Aorta (tissue), 5 donors: ENCODE data around the gene ARL3. TPM values are rescaled to one million over a fixed set of nuclear protein-coding genes. Genes with fewer than 3 reads are reported as not detected.
A peak's percentile ranks its signal among the peaks of the same experiment; 100 is the strongest.
"Not testable (repeated sequence)": the region's sequence is repeated elsewhere in the genome, so short reads cannot be mapped to it uniquely, and the experiment has no call there.

Experiments
- ATAC-seq: fragments of 200-7000 bp; cut with Tn5 transposase; one replicate; pipeline ENCODE4 v1.9.1; 2022; ENCODE audit warnings: moderate library complexity; ENCODE audit not compliant: low FRiP score
- DNase-seq, 2 donors: peaks; one replicate each; pipeline ENCODE4 v3.0.0-alpha.2; 2020
- H3K27ac ChIP-seq, 2 donors: one replicate each; pipeline ENCODE4 v1.5.1; 2013; ENCODE audit warnings: low read length in 2 of 2, mild to moderate bottlenecking in 2 of 2, moderate library complexity in 2 of 2, control low read depth in 1 of 2, inconsistent platforms in 1 of 2, low read depth in 1 of 2
- H3K27me3 ChIP-seq, 2 donors: one replicate each; pipeline ENCODE4 v1.6.1; 2013; ENCODE audit warnings: control low read depth in 1 of 2, low read length in 1 of 2, mild to moderate bottlenecking in 1 of 2, moderate library complexity in 1 of 2; ENCODE audit not compliant: insufficient read depth in 2 of 2, control insufficient read depth in 1 of 2
- H3K36me3 ChIP-seq, 2 donors: one replicate each; pipeline ENCODE4 v1.6.1; 2013; ENCODE audit warnings: control low read depth in 1 of 2, low read length in 1 of 2, mild to moderate bottlenecking in 1 of 2; ENCODE audit not compliant: insufficient read depth in 2 of 2, control insufficient read depth in 1 of 2
- H3K4me1 ChIP-seq, 2 donors: one replicate each; pipeline ENCODE4 v1.6.1; 2013; ENCODE audit warnings: low read length in 2 of 2, control low read depth in 1 of 2, mild to moderate bottlenecking in 1 of 2, moderate library complexity in 1 of 2; ENCODE audit not compliant: insufficient read depth in 2 of 2, control insufficient read depth in 1 of 2
- H3K4me3 ChIP-seq, 2 donors: one replicate each; pipeline ENCODE4 v1.5.1; 2013; ENCODE audit warnings: low read length in 2 of 2, control low read depth in 1 of 2, mild to moderate bottlenecking in 1 of 2
- H3K9me3 ChIP-seq: one replicate; pipeline ENCODE4 v1.6.1; 2013; ENCODE audit warnings: mild to moderate bottlenecking, low read length; ENCODE audit not compliant: control insufficient read depth
- WGBS, 2 donors: extraction: QIAGEN DNeasy Blood & Tissue Kit; methylation state at CpG; one replicate each; pipeline ENCODE4 v1.1.7; 2013; 5-methylcytosine and 5-hydroxymethylcytosine counted together
- intact Hi-C, 2 donors: fragments of 100-400 bp; cut with DNase I; formaldehyde crosslinking; loops; one replicate each; pipeline versions ENCODE4 v1.14.2 to v1.15.0; 2022
- polyA plus RNA-seq, 2 donors: library from polyadenylated mRNA; stranded (reverse); fragments of 200-250 nt; gene quantifications; one replicate each; pipeline ENCODE4 v1.2.3, GENCODE V29; 2013
- total RNA-seq, 2 donors: library from RNA; stranded (reverse); fragmentation: NEBNext Ultra II Directional; extraction: Animal tissue kit (Norgen Biotek cat#: 25700); gene quantifications; one replicate each; pipeline ENCODE4 v1.2.1, GENCODE V29; 2021
- donor health status: healthy with polysubstance abuse.
- donor health status: Bipolar disorder and iron deficiency.
- donor health status: DM: no; HTN: no; CAD: no.
- donor health status: DM: no; HTN: no; CAD: no.
- donor health status: DM: yes; HTN: yes; CAD: no.

The ARL3 gene
- total and polyA plus RNA-seq, 4 donors = 8.2 to 18.9 (median 13.0) TPM

DNA sequence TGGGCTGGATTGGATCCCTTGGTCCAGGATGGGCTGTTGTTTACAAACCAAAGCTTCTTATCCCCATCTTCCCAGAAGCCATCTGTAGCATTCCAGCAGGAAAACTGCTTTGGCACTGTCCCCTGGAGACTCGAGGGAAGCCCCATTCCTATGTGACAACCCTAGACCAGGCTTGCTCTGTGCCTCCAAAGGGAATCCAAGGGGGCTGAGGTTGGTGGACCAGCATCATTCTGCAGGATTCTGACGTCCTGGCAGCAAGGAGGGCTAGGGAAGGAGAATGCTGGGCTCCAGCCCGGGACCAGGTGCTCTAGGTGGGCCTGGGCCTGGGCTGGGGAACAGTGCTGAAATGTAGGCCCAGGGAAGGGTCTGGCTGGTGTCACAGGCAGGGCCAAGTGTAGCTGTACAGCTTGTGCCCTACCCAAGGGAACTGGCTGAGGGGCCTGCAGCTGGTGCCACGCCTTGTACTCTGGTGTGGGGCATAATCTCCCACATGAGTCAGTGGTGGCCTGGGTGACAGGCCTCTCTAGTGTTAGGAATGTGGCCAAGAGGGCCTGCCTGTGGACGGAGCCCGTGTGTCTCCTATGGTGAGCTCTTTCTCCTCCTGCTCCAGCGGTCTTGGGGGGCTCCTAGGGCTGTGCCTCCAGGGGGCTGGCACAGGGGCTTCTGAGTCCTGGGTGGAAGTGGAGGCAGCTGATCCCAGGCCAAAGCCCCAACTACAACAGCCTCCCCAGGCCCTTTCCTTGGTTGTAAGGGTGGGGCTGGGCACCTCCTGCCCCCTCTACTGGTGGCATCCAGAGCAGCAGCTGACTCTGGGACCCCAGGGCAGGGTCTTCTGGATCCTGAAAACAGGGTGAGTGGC, 44.8 kb downstream of the ARL3 start:
- no peaks in the 10 kb centered on the region for H3K36me3 ChIP-seq
- intact Hi-C loops = no loop called here
- 33 to 34% methylated on average over 6 to 7 of the region's 7 CpGs for WGBS, 2 donors
- H3K27me3 ChIP-seq = no peaks in the 10 kb centered on the region
- peak overlapping the region in 1 of 2 donors; percentile 18 for H3K27ac ChIP-seq
- peak; percentile 68 for ATAC-seq
- no peaks in the 10 kb centered on the region for H3K4me1 ChIP-seq
- H3K9me3 ChIP-seq = no peaks in the 10 kb centered on the region
- no peak overlapping the region for H3K4me3 ChIP-seq
- peak in 1 of 2 donors; percentile 83 for DNase-seq

DNA sequence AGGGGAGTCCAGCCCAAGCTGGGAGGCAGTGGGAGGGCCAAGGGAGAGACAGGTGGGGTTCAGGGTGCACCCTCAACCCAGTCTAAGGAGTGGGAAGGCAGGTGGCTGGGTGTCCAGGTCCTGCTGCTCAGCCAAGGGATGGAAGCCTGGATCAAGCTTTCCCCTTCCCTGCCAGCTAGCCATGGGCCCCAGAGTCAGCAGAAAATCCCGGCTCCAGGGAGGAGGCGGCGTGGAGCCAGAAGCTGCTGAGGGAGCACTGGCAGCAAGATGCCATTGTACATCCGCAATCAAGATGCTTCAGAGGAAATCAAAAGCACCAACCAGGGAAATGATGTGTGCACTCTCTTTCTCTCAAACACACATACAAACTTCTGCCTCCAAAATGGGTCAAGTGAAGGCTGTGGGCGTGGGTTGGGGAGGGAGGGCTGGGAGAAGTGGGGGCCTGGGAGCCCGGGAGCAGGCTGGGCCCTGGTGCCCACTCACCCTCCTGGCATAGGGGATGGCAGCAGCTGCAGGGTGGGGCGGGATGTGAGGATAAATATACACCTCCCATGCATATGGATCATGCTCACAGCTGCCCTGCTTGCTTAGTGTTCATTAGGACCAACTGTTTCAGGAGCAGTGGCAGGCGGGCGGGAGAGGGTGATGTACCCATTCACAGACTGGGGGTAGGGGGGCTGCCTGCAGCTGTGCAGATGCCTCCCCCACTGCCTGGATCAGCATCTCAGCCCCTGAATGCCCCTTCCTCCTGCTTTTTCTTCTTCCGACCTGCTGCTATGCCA, 45.7 kb downstream of the ARL3 start:
- H3K4me3 ChIP-seq = no peak overlapping the region
- DNase-seq (peak in 1 of 2 donors; percentile 56), ATAC-seq (no peak)
- no peaks in the 10 kb centered on the region for H3K4me1 ChIP-seq
- no peaks in the 10 kb centered on the region for H3K36me3 ChIP-seq
- H3K27me3 ChIP-seq = no peaks in the 10 kb centered on the region
- peak overlapping the region in 1 of 2 donors; percentile 18 for H3K27ac ChIP-seq
- 77 to 85% methylated on average over 10 of the region's 10 CpGs for WGBS, 2 donors
- intact Hi-C loops = no loop called here
- H3K9me3 ChIP-seq = no peaks in the 10 kb centered on the region

GRCh38 chr10:102667411-102667810, 46.8 kb downstream of the ARL3 start:
- H3K27ac ChIP-seq, H3K27me3 ChIP-seq, H3K4me1 ChIP-seq, H3K36me3 ChIP-seq, intact Hi-C loops, ATAC-seq, H3K4me3 ChIP-seq, H3K9me3 ChIP-seq: not testable (repeated sequence)
- DNase-seq = peak in 1 of 2 donors; percentile 30
- 93 to 94% methylated on average over 4 of the region's 4 CpGs for WGBS, 2 donors

DNA sequence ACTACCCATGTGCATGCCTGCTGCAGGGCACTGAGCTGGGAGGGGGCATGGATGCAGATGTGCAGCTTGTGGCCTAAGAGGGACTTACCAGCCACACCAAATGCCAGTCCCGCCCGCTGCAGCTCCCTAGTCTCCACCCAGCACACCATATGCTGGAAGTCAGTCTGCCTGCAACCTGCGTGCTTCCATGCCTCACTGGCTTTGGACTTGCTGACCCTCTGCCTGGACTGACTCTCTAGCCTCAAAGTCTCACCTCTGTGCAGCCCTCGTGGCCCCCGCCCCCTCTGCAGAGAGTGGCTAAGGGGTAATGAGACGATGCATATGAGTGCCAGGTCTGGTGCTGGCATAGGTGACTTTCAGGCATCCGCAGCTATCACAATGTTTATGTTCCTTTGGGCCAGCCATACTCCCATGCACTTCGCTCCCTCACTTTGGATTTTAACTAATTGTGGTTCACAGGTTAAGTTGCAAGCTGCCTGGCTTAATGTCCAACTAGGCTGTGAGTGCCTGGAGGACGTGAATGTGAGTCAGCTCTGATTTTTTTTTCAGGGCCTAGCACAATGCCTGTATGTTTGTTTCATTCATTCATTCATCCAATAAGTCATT, 48.2 kb downstream of the ARL3 start:
- H3K27ac ChIP-seq = no peak overlapping the region
- intact Hi-C loops = no loop called here
- no peaks in the 10 kb centered on the region for H3K27me3 ChIP-seq
- ATAC-seq (no peak), DNase-seq (peak in 1 of 2 donors; percentile 25)
- H3K9me3 ChIP-seq = no peaks in the 10 kb centered on the region
- H3K4me1 ChIP-seq = no peaks in the 10 kb centered on the region
- H3K36me3 ChIP-seq = no peaks in the 10 kb centered on the region
- H3K4me3 ChIP-seq = no peak overlapping the region
- 24 to 68% methylated on average over 9 of the region's 9 CpGs for WGBS, 2 donors

- no peak for DNase-seq
- WGBS, 2 donors = 78 to 80% methylated on average over 6 of the region's 6 CpGs
- Histone ChIP-seq H3K4me1 (no peaks in the 10 kb centered on the region), H3K27ac (no peak overlapping the region), H3K27me3 (no peaks in the 10 kb centered on the region), H3K36me3 (peaks cover 0 to 3% of the 10 kb centered on the region in 2 donors), H3K4me3 (no peak overlapping the region), H3K9me3 (no peaks in the 10 kb centered on the region)
- ATAC-seq = no peak
- intact Hi-C loops = no loop called here
Measured at GRCh38 chr10:102661658-102662028, 52.6 kb downstream of the ARL3 start.

DNA sequence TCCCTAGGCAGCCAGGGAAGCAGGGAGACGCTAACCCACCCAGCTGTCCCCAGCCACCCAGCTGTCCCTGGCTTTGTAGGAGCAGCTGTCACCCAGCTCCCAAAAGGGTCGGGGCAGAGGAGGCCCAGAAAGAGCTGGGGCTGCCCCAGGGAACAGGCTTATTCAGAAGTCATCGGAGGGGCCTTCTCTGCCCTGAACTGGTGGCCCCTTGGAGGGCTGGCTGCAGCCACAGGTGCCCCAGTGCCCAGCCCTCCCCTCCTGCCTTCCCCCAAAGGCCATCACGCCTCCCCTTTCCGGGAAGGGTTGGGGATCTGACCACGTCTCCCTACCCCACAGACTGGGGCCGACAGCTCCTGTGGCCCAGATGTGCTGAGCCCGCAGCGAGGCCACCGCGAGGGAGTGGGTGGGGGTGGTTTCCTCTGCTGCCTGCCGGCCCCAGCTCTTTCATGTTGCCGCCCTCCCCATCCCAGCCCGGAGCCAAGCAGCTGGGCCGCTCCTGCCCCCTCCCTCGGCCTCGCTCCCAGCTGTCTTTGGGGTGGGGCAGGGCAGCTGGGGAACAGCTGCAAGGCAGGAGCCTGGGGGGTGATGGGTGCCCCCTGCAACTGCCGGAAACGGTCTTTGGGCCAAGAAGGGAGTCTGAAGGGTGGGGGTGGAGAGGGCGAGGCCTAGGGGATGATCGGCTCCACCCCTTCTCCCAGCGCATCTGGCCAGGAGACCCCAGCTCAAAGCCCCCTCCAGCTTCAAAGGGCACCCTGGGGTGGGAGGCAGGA, 53.1 kb downstream of the ARL3 start:
- DNase-seq = peak; percentile 75 to 85
- Histone ChIP-seq H3K27me3 (no peaks in the 10 kb centered on the region), H3K4me1 (no peaks in the 10 kb centered on the region), H3K4me3 (no peak overlapping the region), H3K36me3 (peaks cover 0 to 6% of the 10 kb centered on the region in 2 donors), H3K27ac (no peak overlapping the region), H3K9me3 (no peaks in the 10 kb centered on the region)
- ATAC-seq = peak; percentile 25
- 14 to 17% methylated on average over 17 to 22 of the region's 22 CpGs for WGBS, 2 donors
- intact Hi-C loops = no loop called here

DNA sequence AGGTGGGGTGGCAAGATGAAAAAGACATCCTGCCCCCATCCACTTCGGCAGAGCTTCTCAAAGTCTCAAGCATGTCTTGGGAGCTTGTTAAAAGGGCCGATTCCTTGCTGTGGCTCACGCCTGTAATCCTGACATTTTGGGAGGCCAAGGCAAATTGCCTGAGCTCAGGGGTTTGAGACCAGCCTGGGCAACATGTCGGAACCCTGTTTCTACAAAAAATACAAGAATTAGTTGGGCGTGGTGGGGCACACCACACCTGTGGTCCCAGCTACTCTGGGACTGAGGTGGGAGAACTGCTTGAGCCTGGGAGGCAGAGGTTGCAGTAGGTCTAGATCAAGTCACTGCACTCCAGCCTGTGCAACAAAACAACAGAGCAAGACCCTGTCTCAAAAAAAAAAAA, 55.4 kb downstream of the ARL3 start:
- no peak overlapping the region for H3K4me3 ChIP-seq
- intact Hi-C loops = no loop called here
- no peak overlapping the region for H3K27ac ChIP-seq
- no peaks in the 10 kb centered on the region for H3K27me3 ChIP-seq
- H3K4me1 ChIP-seq = no peaks in the 10 kb centered on the region
- ATAC-seq = no peak
- H3K9me3 ChIP-seq = no peaks in the 10 kb centered on the region
- WGBS, 2 donors = 74 to 81% methylated on average over 5 of the region's 5 CpGs
- peak in 1 of 2 donors; percentile 31 for DNase-seq
- peaks cover 0 to 11% of the 10 kb centered on the region in 2 donors for H3K36me3 ChIP-seq
